GM23248 (cell line): Measurements from ENCODE around the gene RBM23.

Experiments used
- EZH2 ChIP-seq: fragments of 200-600 bp; sonication (generic); IDR thresholded peaks from 2 replicates; pipeline ENCODE4 v1.6.1; 2018; ENCODE audit warnings: antibody characterized with exemption, mild to moderate bottlenecking; ENCODE audit not compliant: insufficient read depth, poor library complexity, severe bottlenecking
- EZH2phosphoT487 ChIP-seq: fragments of 200-600 bp; sonication (generic); IDR thresholded peaks from 2 replicates; pipeline ENCODE4 v1.6.1; 2018; ENCODE audit warnings: antibody characterized with exemption, moderate library complexity, mild to moderate bottlenecking, low read depth; ENCODE audit not compliant: insufficient read depth

DNA sequence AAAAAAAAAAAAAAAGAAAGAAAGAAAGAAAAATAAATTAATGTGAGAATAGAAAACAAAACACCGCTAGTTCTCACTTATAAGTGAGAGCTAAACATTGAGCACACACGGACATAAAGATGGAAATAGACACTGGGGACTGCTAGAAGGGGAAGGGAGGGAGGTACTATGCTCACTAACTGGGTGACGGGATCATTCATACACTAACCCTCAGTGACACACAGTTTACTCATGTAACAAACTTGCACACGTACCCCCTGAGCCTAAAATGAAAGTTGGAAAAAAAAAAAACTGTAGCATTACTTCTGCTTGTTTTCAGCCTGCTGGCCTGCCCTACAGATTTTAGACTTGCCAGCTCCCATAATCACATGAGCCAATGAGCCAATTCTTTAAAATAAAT is 20.7 kb upstream of the RBM23 start:
- TF ChIP-seq EZH2, result no peak
- no peak for TF ChIP-seq EZH2phosphoT487
